Liver (tissue), 9 donors: ENCODE measurements around the gene BRINP1. TPM values are rescaled to one million over a fixed set of nuclear protein-coding genes. Genes with fewer than 3 reads are reported as not detected.

Source experiments
- DNase-seq: peaks from one replicate; pipeline ENCODE4 v3.0.0-alpha.2; 2017; ENCODE audit warnings: low spot score
- H3K27ac ChIP-seq, 2 donors: one replicate each; pipeline ENCODE4 v1.7.0; 2013; ENCODE audit warnings: inconsistent platforms in 2 of 2, low read length in 2 of 2, control low read depth in 1 of 2, low read depth in 1 of 2, mild to moderate bottlenecking in 1 of 2
- H3K27me3 ChIP-seq, 4 donors: one replicate each; pipeline versions ENCODE4 v1.6.1 to v1.7.0; 2013; ENCODE audit warnings: low read length in 3 of 4, inconsistent platforms in 1 of 4, mild to moderate bottlenecking in 1 of 4, moderate library complexity in 1 of 4; ENCODE audit not compliant: control insufficient read depth in 4 of 4, insufficient read depth in 4 of 4
- H3K36me3 ChIP-seq, 4 donors: one replicate each; pipeline versions ENCODE4 v1.6.1 to v1.7.0; 2013; ENCODE audit warnings: low read length in 3 of 4, mild to moderate bottlenecking in 3 of 4, low read depth in 1 of 4, moderate library complexity in 1 of 4; ENCODE audit not compliant: control insufficient read depth in 4 of 4, insufficient read depth in 3 of 4
- H3K4me1 ChIP-seq, 4 donors: one replicate each; pipeline versions ENCODE4 v1.6.1 to v1.7.0; 2013; ENCODE audit warnings: low read length in 3 of 4, mild to moderate bottlenecking in 3 of 4, moderate library complexity in 1 of 4; ENCODE audit not compliant: control insufficient read depth in 4 of 4, insufficient read depth in 4 of 4
- H3K4me3 ChIP-seq, 3 donors: one replicate each; pipeline versions ENCODE4 v1.6.1 to v1.7.0; 2013; ENCODE audit warnings: low read length in 3 of 3, control low read depth in 1 of 3, low read depth in 1 of 3, mild to moderate bottlenecking in 1 of 3
- H3K9ac ChIP-seq, 2 donors: one replicate each; pipeline ENCODE4 v1.7.0; 2013; ENCODE audit warnings: low read length in 2 of 2, mild to moderate bottlenecking in 2 of 2, moderate library complexity in 2 of 2, control low read depth in 1 of 2, low read depth in 1 of 2
- H3K9me3 ChIP-seq, 4 donors: one replicate each; pipeline versions ENCODE4 v1.6.1 to v1.7.0; 2013; ENCODE audit warnings: low read length in 3 of 4; ENCODE audit not compliant: control insufficient read depth in 4 of 4
- FOXA1 ChIP-seq: IDR thresholded peaks from 2 replicates; pipeline ENCODE4 v1.6.1; 2016; ENCODE audit warnings: antibody characterized with exemption
- FOXA2 ChIP-seq: IDR thresholded peaks from 2 replicates; pipeline ENCODE4 v1.6.1; 2016; ENCODE audit warnings: antibody characterized with exemption
- GABPA ChIP-seq, 2 donors: IDR thresholded peaks in 1 of 2; conservative IDR thresholded peaks in 1 of 2; 2 replicates each; pipeline ENCODE4 v1.6.1; 2016; ENCODE audit warnings: antibody characterized with exemption in 2 of 2, mild to moderate bottlenecking in 1 of 2, moderate library complexity in 1 of 2
- HNF4A ChIP-seq, 2 donors: conservative IDR thresholded peaks; 2 replicates each; pipeline ENCODE4 v1.6.1; 2016; ENCODE audit warnings: antibody characterized with exemption in 2 of 2, mild to moderate bottlenecking in 2 of 2
- HNF4G ChIP-seq: IDR thresholded peaks from 2 replicates; pipeline ENCODE4 v1.6.1; 2016; ENCODE audit warnings: antibody characterized with exemption
- JUND ChIP-seq, 2 donors: IDR thresholded peaks; 2 replicates each; pipeline ENCODE4 v1.6.1; 2016; ENCODE audit warnings: antibody characterized with exemption in 2 of 2
- NR2F2 ChIP-seq: IDR thresholded peaks from 2 replicates; pipeline ENCODE4 v1.6.1; 2016; ENCODE audit warnings: antibody characterized with exemption
- RAD21 ChIP-seq, 2 donors: IDR thresholded peaks; 2 replicates each; pipeline ENCODE4 v1.6.1; 2016; ENCODE audit warnings: antibody characterized with exemption in 2 of 2, mild to moderate bottlenecking in 2 of 2
- RXRA ChIP-seq, 2 donors: IDR thresholded peaks; 2 replicates each; pipeline ENCODE4 v1.6.1; 2017 to 2018; ENCODE audit warnings: antibody characterized with exemption in 2 of 2, mild to moderate bottlenecking in 1 of 2
- SP1 ChIP-seq: IDR thresholded peaks from 2 replicates; pipeline ENCODE4 v1.6.1; 2018; ENCODE audit warnings: antibody characterized with exemption, mild to moderate bottlenecking
- TAF1 ChIP-seq: conservative IDR thresholded peaks from 2 replicates; pipeline ENCODE4 v1.6.1; 2016; ENCODE audit warnings: antibody characterized with exemption, mild to moderate bottlenecking
- YY1 ChIP-seq: IDR thresholded peaks from 2 replicates; pipeline ENCODE4 v1.6.1; 2016; ENCODE audit warnings: antibody characterized with exemption, mild to moderate bottlenecking
- WGBS: extraction: QIAGEN DNeasy Blood & Tissue Kit; methylation state at CpG from one replicate; pipeline ENCODE4 v1.1.7; 2013; 5-methylcytosine and 5-hydroxymethylcytosine counted together
- polyA plus RNA-seq, 2 donors: library from polyadenylated mRNA; stranded (reverse) in 1 of 2; unstranded in 1 of 2; fragments of 200-250 nt in 1 of 2; fragments of >200 nt in 1 of 2; fragmentation: Nextera tagmentation in 1 of 2; extraction: Ambion mirVana in 1 of 2; gene quantifications; one replicate each; pipeline versions ENCODE4 v1.2.1 to v1.2.3, GENCODE V29; 2013 to 2015
- total RNA-seq, 2 donors: library from RNA; depleted of rRNA; stranded (reverse); fragments of >200 nt; gene quantifications; one replicate each; pipeline ENCODE4 v1.2.3, GENCODE V29; 2014
- TF ChIP-seq, protein P1 (sequence below): fragments of 150-350 bp; IDR thresholded peaks from 2 replicates; pipeline ENCODE4 v1.5.1; 2017; ENCODE audit warnings: improper control_type of control experiment, low read depth, low read length; ENCODE audit not compliant: missing input control
- TF ChIP-seq, protein P2 (sequence below): IDR thresholded peaks from 2 replicates; pipeline ENCODE4 v1.6.1; 2016; ENCODE audit warnings: antibody characterized with exemption
- TF ChIP-seq, protein P3 (sequence below): IDR thresholded peaks from 2 replicates; pipeline ENCODE4 v1.6.1; 2016; ENCODE audit warnings: antibody characterized with exemption
- TF ChIP-seq, protein P4 (sequence below): IDR thresholded peaks from 2 replicates; pipeline ENCODE4 v1.6.1; 2016; ENCODE audit warnings: antibody characterized with exemption, mild to moderate bottlenecking
- TF ChIP-seq, protein P5 (sequence below): IDR thresholded peaks from 2 replicates; pipeline ENCODE4 v1.6.1; 2016; ENCODE audit warnings: antibody characterized with exemption
- donor health status: healthy.
- donor health status: healthy.
- donor health status: healthy.
- donor health status: healthy.
- donor health status: healthy.

Gene BRINP1
- total and polyA plus RNA-seq, 4 donors: under 0.01 to 0.43 (median 0.18) TPM

DNA sequence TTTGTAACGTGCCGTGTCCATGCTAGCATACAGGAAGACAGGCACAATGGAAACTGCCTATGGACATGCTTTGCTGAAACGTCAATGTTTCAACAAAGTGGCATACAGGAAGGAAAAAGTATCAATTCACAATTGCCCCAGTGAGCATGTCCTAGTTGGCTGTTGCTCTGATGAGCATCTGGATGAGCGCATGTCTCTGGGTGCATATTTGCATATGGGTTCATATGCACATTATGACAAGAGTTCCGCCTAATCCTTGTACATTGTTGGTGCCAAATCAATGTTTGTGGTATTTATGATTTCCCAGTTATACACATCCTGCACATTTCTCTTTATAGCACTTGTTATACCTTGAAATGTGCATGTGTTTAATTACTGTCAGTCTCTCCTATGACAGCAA, 58.5 kb downstream of the BRINP1 start:
- Histone ChIP-seq H3K9ac (no peak overlapping the region), H3K27ac (no peak overlapping the region), H3K4me1 (no peaks in the 10 kb centered on the region), H3K27me3 (peaks cover 0 to 4% (median 1%) of the 10 kb centered on the region in 4 donors), H3K9me3 (no peaks in the 10 kb centered on the region), H3K36me3 (no peaks in the 10 kb centered on the region), H3K4me3 (no peak overlapping the region)
- DNase-seq: no peak
- WGBS: 64% methylated on average over 5 of the region's 5 CpGs
- TF ChIP-seq FOXA2: no peak
- TF ChIP-seq, protein P1, sequence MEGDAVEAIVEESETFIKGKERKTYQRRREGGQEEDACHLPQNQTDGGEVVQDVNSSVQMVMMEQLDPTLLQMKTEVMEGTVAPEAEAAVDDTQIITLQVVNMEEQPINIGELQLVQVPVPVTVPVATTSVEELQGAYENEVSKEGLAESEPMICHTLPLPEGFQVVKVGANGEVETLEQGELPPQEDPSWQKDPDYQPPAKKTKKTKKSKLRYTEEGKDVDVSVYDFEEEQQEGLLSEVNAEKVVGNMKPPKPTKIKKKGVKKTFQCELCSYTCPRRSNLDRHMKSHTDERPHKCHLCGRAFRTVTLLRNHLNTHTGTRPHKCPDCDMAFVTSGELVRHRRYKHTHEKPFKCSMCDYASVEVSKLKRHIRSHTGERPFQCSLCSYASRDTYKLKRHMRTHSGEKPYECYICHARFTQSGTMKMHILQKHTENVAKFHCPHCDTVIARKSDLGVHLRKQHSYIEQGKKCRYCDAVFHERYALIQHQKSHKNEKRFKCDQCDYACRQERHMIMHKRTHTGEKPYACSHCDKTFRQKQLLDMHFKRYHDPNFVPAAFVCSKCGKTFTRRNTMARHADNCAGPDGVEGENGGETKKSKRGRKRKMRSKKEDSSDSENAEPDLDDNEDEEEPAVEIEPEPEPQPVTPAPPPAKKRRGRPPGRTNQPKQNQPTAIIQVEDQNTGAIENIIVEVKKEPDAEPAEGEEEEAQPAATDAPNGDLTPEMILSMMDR: no peak
- TF ChIP-seq JUND (IDR thresholded peaks at IDR 0.05): no peak
- TF ChIP-seq, protein P2, sequence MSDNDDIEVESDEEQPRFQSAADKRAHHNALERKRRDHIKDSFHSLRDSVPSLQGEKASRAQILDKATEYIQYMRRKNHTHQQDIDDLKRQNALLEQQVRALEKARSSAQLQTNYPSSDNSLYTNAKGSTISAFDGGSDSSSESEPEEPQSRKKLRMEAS: no peak
- TF ChIP-seq YY1: no peak
- no peak for TF ChIP-seq HNF4G
- no peak for TF ChIP-seq GABPA (IDR thresholded peaks at IDR 0.05 in 1 of 2, conservative IDR thresholded peaks at IDR 0.05 in 1 of 2)
- TF ChIP-seq, protein P3, sequence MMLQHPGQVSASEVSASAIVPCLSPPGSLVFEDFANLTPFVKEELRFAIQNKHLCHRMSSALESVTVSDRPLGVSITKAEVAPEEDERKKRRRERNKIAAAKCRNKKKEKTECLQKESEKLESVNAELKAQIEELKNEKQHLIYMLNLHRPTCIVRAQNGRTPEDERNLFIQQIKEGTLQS: no peak

DNA sequence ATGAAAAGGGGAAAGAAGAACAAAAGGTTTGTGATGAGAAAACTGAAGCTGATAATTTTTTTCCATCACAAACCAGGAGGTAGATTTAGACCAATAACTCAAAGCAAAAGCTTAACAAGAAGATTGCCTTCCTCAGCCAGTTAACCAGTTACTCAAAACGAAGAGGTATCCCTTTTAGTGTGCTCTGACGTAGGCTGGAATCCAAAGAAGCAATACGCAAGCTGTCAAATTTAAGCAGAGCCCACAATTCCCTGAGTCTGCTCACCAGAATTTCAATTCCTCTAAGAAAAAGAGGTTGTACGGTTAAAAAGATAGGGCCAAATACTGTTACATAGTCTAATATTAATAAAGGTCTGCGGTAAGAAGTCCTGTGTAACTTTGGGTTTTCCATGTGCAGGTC, 61.8 kb downstream of the BRINP1 start:
- Histone ChIP-seq H3K27me3 (peaks cover 0 to 4% (median 1%) of the 10 kb centered on the region in 4 donors), H3K4me1 (no peaks in the 10 kb centered on the region), H3K4me3 (no peak overlapping the region), H3K9ac (no peak overlapping the region), H3K9me3 (no peaks in the 10 kb centered on the region), H3K36me3 (no peaks in the 10 kb centered on the region), H3K27ac (no peak overlapping the region)
- 78% methylated on average over 5 of the region's 5 CpGs for WGBS
- TF ChIP-seq JUND (IDR thresholded peaks at IDR 0.05) (no peak), HNF4A (conservative IDR thresholded peaks at IDR 0.05) (no peak), NR2F2 (no peak), RXRA (IDR thresholded peaks at IDR 0.05) (no peak), FOXA1 (no peak), SP1 (no peak), YY1 (no peak), HNF4G (no peak), TAF1 (no peak), RAD21 (IDR thresholded peaks at IDR 0.05) (no peak)
- TF ChIP-seq, protein P1: no peak
- TF ChIP-seq, protein P3: no peak
- TF ChIP-seq, protein P4, sequence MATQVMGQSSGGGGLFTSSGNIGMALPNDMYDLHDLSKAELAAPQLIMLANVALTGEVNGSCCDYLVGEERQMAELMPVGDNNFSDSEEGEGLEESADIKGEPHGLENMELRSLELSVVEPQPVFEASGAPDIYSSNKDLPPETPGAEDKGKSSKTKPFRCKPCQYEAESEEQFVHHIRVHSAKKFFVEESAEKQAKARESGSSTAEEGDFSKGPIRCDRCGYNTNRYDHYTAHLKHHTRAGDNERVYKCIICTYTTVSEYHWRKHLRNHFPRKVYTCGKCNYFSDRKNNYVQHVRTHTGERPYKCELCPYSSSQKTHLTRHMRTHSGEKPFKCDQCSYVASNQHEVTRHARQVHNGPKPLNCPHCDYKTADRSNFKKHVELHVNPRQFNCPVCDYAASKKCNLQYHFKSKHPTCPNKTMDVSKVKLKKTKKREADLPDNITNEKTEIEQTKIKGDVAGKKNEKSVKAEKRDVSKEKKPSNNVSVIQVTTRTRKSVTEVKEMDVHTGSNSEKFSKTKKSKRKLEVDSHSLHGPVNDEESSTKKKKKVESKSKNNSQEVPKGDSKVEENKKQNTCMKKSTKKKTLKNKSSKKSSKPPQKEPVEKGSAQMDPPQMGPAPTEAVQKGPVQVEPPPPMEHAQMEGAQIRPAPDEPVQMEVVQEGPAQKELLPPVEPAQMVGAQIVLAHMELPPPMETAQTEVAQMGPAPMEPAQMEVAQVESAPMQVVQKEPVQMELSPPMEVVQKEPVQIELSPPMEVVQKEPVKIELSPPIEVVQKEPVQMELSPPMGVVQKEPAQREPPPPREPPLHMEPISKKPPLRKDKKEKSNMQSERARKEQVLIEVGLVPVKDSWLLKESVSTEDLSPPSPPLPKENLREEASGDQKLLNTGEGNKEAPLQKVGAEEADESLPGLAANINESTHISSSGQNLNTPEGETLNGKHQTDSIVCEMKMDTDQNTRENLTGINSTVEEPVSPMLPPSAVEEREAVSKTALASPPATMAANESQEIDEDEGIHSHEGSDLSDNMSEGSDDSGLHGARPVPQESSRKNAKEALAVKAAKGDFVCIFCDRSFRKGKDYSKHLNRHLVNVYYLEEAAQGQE: no peak
- TF ChIP-seq, protein P5, sequence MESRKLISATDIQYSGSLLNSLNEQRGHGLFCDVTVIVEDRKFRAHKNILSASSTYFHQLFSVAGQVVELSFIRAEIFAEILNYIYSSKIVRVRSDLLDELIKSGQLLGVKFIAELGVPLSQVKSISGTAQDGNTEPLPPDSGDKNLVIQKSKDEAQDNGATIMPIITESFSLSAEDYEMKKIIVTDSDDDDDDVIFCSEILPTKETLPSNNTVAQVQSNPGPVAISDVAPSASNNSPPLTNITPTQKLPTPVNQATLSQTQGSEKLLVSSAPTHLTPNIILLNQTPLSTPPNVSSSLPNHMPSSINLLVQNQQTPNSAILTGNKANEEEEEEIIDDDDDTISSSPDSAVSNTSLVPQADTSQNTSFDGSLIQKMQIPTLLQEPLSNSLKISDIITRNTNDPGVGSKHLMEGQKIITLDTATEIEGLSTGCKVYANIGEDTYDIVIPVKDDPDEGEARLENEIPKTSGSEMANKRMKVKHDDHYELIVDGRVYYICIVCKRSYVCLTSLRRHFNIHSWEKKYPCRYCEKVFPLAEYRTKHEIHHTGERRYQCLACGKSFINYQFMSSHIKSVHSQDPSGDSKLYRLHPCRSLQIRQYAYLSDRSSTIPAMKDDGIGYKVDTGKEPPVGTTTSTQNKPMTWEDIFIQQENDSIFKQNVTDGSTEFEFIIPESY: no peak
- TF ChIP-seq, protein P2: no peak
- DNase-seq: no peak
